Measurements from ENCODE around the gene LIME1. TPM values are rescaled to one million over a fixed set of nuclear protein-coding genes. Genes with fewer than 3 reads are reported as not detected.

Gene LIME1
- total and polyA plus RNA-seq, 2 of the 8 experiments (the other 6 are each of a cell fraction or from before 2014, with no cell fraction given) = 4.5 to 5.9 TPM

DNA sequence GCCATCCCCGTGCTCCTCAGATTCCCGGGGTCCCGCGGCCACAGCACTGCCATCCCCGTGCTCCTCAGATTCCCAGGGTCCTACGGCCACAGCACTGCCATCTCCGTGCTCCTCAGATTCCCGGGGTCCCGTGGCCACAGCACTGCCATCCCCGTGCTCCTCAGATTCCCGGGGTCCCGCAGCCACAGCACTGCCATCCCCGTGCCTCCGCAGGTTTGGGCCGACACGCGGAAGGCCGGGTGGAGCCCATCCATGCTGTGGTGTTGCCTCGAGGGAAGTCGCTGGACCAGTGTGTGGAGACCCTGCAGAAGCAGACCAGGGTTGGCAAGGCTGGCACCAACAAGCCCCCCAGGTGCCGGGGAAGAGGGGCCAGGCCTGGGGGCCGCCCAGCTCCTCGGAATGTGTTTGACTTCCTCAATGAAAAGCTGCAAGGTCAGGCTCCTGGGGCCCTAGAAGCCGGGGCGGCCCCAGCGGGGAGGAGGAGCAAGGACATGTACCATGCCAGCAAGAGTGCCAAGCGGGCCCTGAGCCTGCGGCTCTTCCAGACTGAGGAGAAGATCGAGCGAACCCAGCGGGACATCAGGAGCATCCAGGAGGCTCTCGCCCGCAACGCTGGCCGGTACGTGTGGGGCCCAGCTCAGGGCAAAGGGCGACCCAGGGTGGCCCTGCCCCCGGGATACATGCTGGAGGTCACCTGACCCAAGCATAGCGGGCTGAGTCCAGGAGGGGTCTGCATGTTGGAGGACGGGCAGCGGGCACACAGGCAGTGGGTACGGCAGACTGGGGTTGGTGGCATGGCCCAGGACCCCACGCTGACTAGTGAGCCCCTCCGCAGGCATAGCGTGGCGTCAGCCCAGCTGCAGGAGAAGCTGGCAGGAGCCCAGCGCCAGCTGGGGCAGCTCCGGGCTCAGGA lies 1.3 kb upstream of the LIME1 start (continued):
- TF ChIP-seq EZH2 (IDR thresholded peaks at IDR 0.05; ENCODE audit: low read depth, low read length, severe bottlenecking) (no peak), POLR2AphosphoS5 (IDR thresholded peaks at IDR 0.05; ENCODE audit: low read depth, low read length) (no peak), GTF2F1 (IDR thresholded peaks at IDR 0.05; ENCODE audit: borderline replicate concordance, low read depth, low read length) (no peak), PHF8 (conservative IDR thresholded peaks at IDR 0.05; ENCODE audit: low read depth, low read length) (no peak), KDM4A (IDR thresholded peaks at IDR 0.05; ENCODE audit: low read depth, low read length, severe bottlenecking) (no peak), SIX5 (IDR thresholded peaks at IDR 0.05; ENCODE audit: low read depth, low read length) (no peak), CBX8 (IDR thresholded peaks at IDR 0.05; ENCODE audit: borderline replicate concordance, low read depth, low read length) (no peak), SP2 (IDR thresholded peaks at IDR 0.05; ENCODE audit: low read length) (no peak), SRF (IDR thresholded peaks at IDR 0.05; ENCODE audit: low read depth, low read length) (no peak), YY1 (IDR thresholded peaks at IDR 0.05; ENCODE audit: low read depth, low read length) (no peak)
